ENCODE measurements around the gene SPOCK1. TPM values are rescaled to one million over a fixed set of nuclear protein-coding genes. Genes with fewer than 3 reads are reported as not detected.

The SPOCK1 gene
- total and polyA plus RNA-seq, 4 donors = 0.07 to 0.18 (median 0.17) TPM; not detected in 1

DNA sequence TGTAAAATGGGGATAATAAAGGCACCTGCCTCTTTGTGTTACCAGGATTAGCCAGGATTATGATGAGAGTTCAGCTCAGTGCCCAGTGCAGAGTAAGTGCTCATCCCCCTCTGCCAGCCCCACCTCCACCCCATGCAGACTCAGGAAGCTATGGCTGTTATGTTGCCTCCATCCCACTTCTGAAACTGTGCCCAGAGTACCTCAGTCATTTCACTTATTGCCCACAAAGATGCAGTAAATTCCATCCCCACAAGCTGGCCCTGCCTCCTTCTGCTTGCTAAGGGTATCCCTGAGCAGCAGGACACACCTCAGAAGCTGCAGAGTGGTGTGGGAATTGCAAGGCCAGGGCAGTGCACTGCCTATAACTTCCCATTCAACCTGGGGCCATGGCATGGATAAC, 415.1 kb downstream of the SPOCK1 start:
- Histone ChIP-seq H3K27ac (ENCODE audit: low read depth in 1 of 2, low read length in 2 of 2) (no peak overlapping the region), H3K9ac (ENCODE audit: low read depth in 1 of 2, low read length in 2 of 2) (no peak overlapping the region), H3K9me3 (ENCODE audit: control insufficient read depth in 4 of 4, low read length in 3 of 4) (no peaks in the 10 kb centered on the region), H3K36me3 (ENCODE audit: control insufficient read depth in 4 of 4, insufficient read depth in 3 of 4, low read depth in 1 of 4, low read length in 3 of 4) (no peaks in the 10 kb centered on the region), H3K4me1 (ENCODE audit: control insufficient read depth in 4 of 4, insufficient read depth in 4 of 4, low read length in 3 of 4) (no peaks in the 10 kb centered on the region), H3K4me3 (ENCODE audit: low read depth in 1 of 3, low read length in 3 of 3) (no peak overlapping the region), H3K27me3 (ENCODE audit: control insufficient read depth in 4 of 4, insufficient read depth in 4 of 4, low read length in 3 of 4) (peaks cover 0 to 3% (median 0%) of the 10 kb centered on the region in 4 donors)
- DNase-seq (ENCODE audit: low spot score) = no peak
- no peak for TF ChIP-seq NR2F2 (IDR thresholded peaks at IDR 0.05)
- TF ChIP-seq RXRA (IDR thresholded peaks at IDR 0.05) = no peak
- TF ChIP-seq SP1 (IDR thresholded peaks at IDR 0.05) = no peak
- TF ChIP-seq, protein P1, sequence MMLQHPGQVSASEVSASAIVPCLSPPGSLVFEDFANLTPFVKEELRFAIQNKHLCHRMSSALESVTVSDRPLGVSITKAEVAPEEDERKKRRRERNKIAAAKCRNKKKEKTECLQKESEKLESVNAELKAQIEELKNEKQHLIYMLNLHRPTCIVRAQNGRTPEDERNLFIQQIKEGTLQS (IDR thresholded peaks at IDR 0.05) = no peak
- TF ChIP-seq RAD21 (IDR thresholded peaks at IDR 0.05) = no peak
- TF ChIP-seq EGR1 (IDR thresholded peaks at IDR 0.05; ENCODE audit: low read depth in 2 of 2) = no peak
- no peak for TF ChIP-seq HNF4A (conservative IDR thresholded peaks at IDR 0.05)
- no peak for TF ChIP-seq GABPA (IDR thresholded peaks at IDR 0.05 in 1 of 2, conservative IDR thresholded peaks at IDR 0.05 in 1 of 2)
- TF ChIP-seq HNF4G (IDR thresholded peaks at IDR 0.05) = no peak
- no peak for TF ChIP-seq MAX (IDR thresholded peaks at IDR 0.05)
- no peak for TF ChIP-seq TAF1 (conservative IDR thresholded peaks at IDR 0.05)
- TF ChIP-seq, protein P2, sequence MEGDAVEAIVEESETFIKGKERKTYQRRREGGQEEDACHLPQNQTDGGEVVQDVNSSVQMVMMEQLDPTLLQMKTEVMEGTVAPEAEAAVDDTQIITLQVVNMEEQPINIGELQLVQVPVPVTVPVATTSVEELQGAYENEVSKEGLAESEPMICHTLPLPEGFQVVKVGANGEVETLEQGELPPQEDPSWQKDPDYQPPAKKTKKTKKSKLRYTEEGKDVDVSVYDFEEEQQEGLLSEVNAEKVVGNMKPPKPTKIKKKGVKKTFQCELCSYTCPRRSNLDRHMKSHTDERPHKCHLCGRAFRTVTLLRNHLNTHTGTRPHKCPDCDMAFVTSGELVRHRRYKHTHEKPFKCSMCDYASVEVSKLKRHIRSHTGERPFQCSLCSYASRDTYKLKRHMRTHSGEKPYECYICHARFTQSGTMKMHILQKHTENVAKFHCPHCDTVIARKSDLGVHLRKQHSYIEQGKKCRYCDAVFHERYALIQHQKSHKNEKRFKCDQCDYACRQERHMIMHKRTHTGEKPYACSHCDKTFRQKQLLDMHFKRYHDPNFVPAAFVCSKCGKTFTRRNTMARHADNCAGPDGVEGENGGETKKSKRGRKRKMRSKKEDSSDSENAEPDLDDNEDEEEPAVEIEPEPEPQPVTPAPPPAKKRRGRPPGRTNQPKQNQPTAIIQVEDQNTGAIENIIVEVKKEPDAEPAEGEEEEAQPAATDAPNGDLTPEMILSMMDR (IDR thresholded peaks at IDR 0.05; ENCODE audit: low read depth, low read length, missing input control) = no peak
- TF ChIP-seq ZBTB33 (IDR thresholded peaks at IDR 0.05) = no peak
- no peak for TF ChIP-seq JUND (IDR thresholded peaks at IDR 0.05)
- TF ChIP-seq FOXA2 (IDR thresholded peaks at IDR 0.05) = no peak
- no peak for TF ChIP-seq YY1 (IDR thresholded peaks at IDR 0.05)
- no peak for TF ChIP-seq FOXA1 (IDR thresholded peaks at IDR 0.05)
- TF ChIP-seq REST (IDR thresholded peaks at IDR 0.05) = no peak
